HG03565 (cell line): ENCODE data around the gene LRP2.
"Not testable (repeated sequence)": the region's sequence is repeated elsewhere in the genome, so short reads cannot be mapped to it uniquely, and the experiment has no call there.

Experiments used
- ATAC-seq: cut with Tn5 transposase; IDR thresholded peaks from one replicate; pipeline ENCODE4 v1.9.1; 2021; ENCODE audit warnings: mild to moderate bottlenecking, moderate library complexity; ENCODE audit not compliant: unreplicated experiment

Gene LRP2

GRCh38 chr2:169178804-169179390 is 183.4 kb downstream of the LRP2 start:
- ATAC-seq: no peak

GRCh38 chr2:169178364-169178763 is 184.0 kb downstream of the LRP2 start:
- no peak for ATAC-seq

GRCh38 chr2:169175112-169175511 is 187.2 kb downstream of the LRP2 start:
- ATAC-seq: no peak

GRCh38 chr2:169173876-169174275 is 188.5 kb downstream of the LRP2 start:
- no peak for ATAC-seq

GRCh38 chr2:169172914-169173313 is 189.4 kb downstream of the LRP2 start:
- ATAC-seq: no peak

- ATAC-seq: no peak
These were observed 190.1 kb downstream of the LRP2 start for GRCh38 chr2:169172151-169172735.

- no peak for ATAC-seq
These were observed 196.5 kb downstream of the LRP2 start for GRCh38 chr2:169165791-169166190.

GRCh38 chr2:169164311-169164710 is 198.0 kb downstream of the LRP2 start:
- no peak for ATAC-seq

- ATAC-seq: no peak
These were observed 199.7 kb downstream of the LRP2 start for GRCh38 chr2:169162613-169163012.

GRCh38 chr2:169160926-169161481 is 201.3 kb downstream of the LRP2 start:
- no peak for ATAC-seq

- no peak for ATAC-seq
These were observed 202.6 kb downstream of the LRP2 start for GRCh38 chr2:169159686-169160085.

- ATAC-seq: no peak
These were observed 203.5 kb downstream of the LRP2 start for GRCh38 chr2:169158874-169159273.

- no peak for ATAC-seq
These were observed 216.1 kb downstream of the LRP2 start for GRCh38 chr2:169146220-169146619.

GRCh38 chr2:169143998-169144397 is 218.3 kb downstream of the LRP2 start:
- ATAC-seq: no peak

GRCh38 chr2:169141713-169142352 is 220.5 kb downstream of the LRP2 start:
- ATAC-seq: no peak

- no peak for ATAC-seq
These were observed 222.2 kb downstream of the LRP2 start for GRCh38 chr2:169139993-169140767.

GRCh38 chr2:169139145-169139544 is 223.2 kb downstream of the LRP2 start:
- no peak for ATAC-seq

- ATAC-seq: no peak
These were observed 224.4 kb downstream of the LRP2 start for GRCh38 chr2:169137924-169138323.

GRCh38 chr2:169136885-169137534 is 225.3 kb downstream of the LRP2 start:
- no peak for ATAC-seq

- not testable (repeated sequence) for ATAC-seq
These were observed 225.9 kb downstream of the LRP2 start for GRCh38 chr2:169136428-169136827.

GRCh38 chr2:169134272-169134671 is 228.1 kb downstream of the LRP2 start:
- not testable (repeated sequence) for ATAC-seq
